GM12873 (cell line): ENCODE results near the gene LHPP.

ENCODE experiments used
- CTCF ChIP-seq: IDR thresholded peaks from 2 replicates; pipeline ENCODE4 v1.5.1; 2012; ENCODE audit warnings: low read depth, mild to moderate bottlenecking, moderate library complexity, low read length, control low read depth; ENCODE audit not compliant: insufficient read depth; ENCODE audit errors: missing control alignments

The LHPP gene

GRCh38 chr10:124603376-124604213 lies 142.0 kb downstream of the LHPP start:
- TF ChIP-seq CTCF, result no peak

GRCh38 chr10:124604214-124605000 lies 142.8 kb downstream of the LHPP start:
- TF ChIP-seq CTCF, result no peak

GRCh38 chr10:124605001-124605370 lies 143.4 kb downstream of the LHPP start:
- no peak for TF ChIP-seq CTCF

- TF ChIP-seq CTCF, result no peak
These were observed 143.8 kb downstream of the LHPP start for GRCh38 chr10:124605481-124605855.

GRCh38 chr10:124605856-124606812 lies 144.5 kb downstream of the LHPP start:
- no peak for TF ChIP-seq CTCF

- TF ChIP-seq CTCF, result no peak
These were observed 145.2 kb downstream of the LHPP start for GRCh38 chr10:124606822-124607221.
